ENCODE data around the gene SLC44A2. TPM values are rescaled to one million over a fixed set of nuclear protein-coding genes. Genes with fewer than 3 reads are reported as not detected.
A peak's percentile ranks its signal among the peaks of the same experiment; 100 is the strongest.

SLC44A2 gene
- total and polyA plus RNA-seq, 9 donors = 18.1 to 137 (median 52.3) TPM

GRCh38 chr19:10603084-10603872 lies 22.1 kb upstream of the SLC44A2 start:
- DNase-seq = peak in 4 of 5 donors; percentile 34 to 52 (median 36)
- H3K36me3 ChIP-seq = no peaks in the 10 kb centered on the region
- H3K4me1 ChIP-seq (ENCODE audit: insufficient read depth) = peaks cover 2% of the 10 kb centered on the region
- peak overlapping the region; percentile 62 to 68 for H3K27ac ChIP-seq
- no peaks in the 10 kb centered on the region for H3K27me3 ChIP-seq
- H3K9me3 ChIP-seq = no peaks in the 10 kb centered on the region
- intact Hi-C loops (cut with DNase I) = no loop called here
- H3K4me3 ChIP-seq = peak overlapping the region; percentile 74
- 9 to 10% (median 10%) methylated on average over 17 to 19 of the region's 19 CpGs for WGBS, 3 donors
- TF ChIP-seq EP300 (IDR thresholded peaks at IDR 0.05) (no peak), POLR2A (IDR thresholded peaks at IDR 0.05) (no peak), CTCF (IDR thresholded peaks at IDR 0.05) (no peak)

DNA sequence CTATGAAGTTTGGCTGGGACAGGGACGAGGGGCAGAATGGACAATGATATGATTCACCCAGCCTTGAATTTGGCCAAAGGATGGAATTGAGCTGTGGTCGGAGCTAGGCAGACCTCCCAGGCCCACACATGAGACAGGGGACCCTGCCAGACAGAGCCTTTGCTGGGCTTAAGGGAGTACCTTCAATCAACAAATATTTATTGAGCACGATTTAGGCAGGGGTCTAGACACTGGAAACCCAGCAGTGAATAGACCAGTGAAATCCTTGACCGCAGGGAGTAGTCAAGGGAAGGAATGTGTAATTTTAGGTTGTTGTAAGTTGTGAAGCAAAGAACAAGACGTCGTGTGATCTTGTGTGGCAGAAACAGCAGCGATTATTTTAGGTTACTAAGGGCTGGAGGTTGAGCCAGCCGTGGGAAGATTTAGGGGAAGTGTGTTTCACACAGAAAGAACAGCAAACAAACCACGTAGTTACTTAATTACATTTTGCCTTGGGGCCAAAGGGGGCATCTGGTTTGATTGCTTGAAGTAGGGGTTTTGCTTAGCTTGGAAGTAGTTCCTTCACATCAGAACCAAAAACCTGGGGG lies 21.4 kb upstream of the SLC44A2 start:
- TF ChIP-seq POLR2A (IDR thresholded peaks at IDR 0.05) = no peak
- no peak for TF ChIP-seq CTCF (IDR thresholded peaks at IDR 0.05)
- TF ChIP-seq EP300 (IDR thresholded peaks at IDR 0.05) = no peak
- 28 to 34% (median 34%) methylated on average over 8 to 9 of the region's 9 CpGs for WGBS, 3 donors
- intact Hi-C loops (cut with DNase I) = no loop called here
- Histone ChIP-seq H3K27ac (peak overlapping the region; percentile 62 to 68), H3K36me3 (no peaks in the 10 kb centered on the region), H3K4me1 (ENCODE audit: insufficient read depth) (peaks cover 2% of the 10 kb centered on the region), H3K27me3 (no peaks in the 10 kb centered on the region), H3K9me3 (no peaks in the 10 kb centered on the region), H3K4me3 (no peak overlapping the region)
- no peak for DNase-seq

DNA sequence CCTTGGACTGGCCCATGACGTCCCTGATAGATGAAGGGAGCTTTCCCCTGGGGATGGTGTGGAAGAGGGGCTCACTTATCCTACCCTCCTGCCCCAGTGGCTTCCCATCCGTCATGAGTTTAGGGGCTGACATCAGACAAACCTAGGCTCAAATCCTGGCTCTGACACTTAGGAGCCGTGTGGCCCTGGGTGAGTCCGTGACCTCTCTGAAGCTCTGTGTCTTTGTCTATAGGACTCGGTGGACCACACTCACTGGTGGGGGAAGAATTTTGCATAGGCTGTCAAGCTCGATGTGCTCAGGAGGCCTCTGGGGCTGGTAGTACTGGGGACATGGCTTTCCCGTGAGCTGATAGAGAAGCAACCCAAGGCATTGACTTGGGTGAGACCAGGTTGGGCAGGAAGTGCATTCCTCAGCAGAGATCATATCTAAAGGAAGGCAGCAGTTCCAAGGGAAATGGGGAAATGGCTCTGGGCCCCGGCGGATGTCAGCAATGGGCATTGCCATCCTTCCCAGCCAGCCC lies 20.8 kb upstream of the SLC44A2 start:
- Histone ChIP-seq H3K27me3 (no peaks in the 10 kb centered on the region), H3K27ac (peak overlapping the region; percentile 62 to 68), H3K36me3 (no peaks in the 10 kb centered on the region), H3K4me3 (no peak overlapping the region), H3K9me3 (no peaks in the 10 kb centered on the region), H3K4me1 (ENCODE audit: insufficient read depth) (peaks cover 2% of the 10 kb centered on the region)
- TF ChIP-seq CTCF (IDR thresholded peaks at IDR 0.05) = no peak
- no peak for TF ChIP-seq POLR2A (IDR thresholded peaks at IDR 0.05)
- no peak for TF ChIP-seq EP300 (IDR thresholded peaks at IDR 0.05)
- no peak for DNase-seq
- intact Hi-C loops (cut with DNase I) = no loop called here
- 79 to 88% (median 87%) methylated on average over 9 of the region's 9 CpGs for WGBS, 3 donors

- no peak for DNase-seq
- Histone ChIP-seq H3K36me3 (no peaks in the 10 kb centered on the region), H3K27me3 (no peaks in the 10 kb centered on the region), H3K9me3 (no peaks in the 10 kb centered on the region), H3K4me3 (no peak overlapping the region), H3K27ac (no peak overlapping the region), H3K4me1 (ENCODE audit: insufficient read depth) (peaks cover 5% of the 10 kb centered on the region)
- intact Hi-C loops (cut with DNase I) = no loop called here
- TF ChIP-seq EP300 (IDR thresholded peaks at IDR 0.05) = no peak
- 82 to 84% (median 83%) methylated on average over 5 of the region's 5 CpGs for WGBS, 3 donors
Measured at GRCh38 chr19:10611907-10612306, 13.4 kb upstream of the SLC44A2 start.

All from ovary (tissue), 9 donors.